ENCODE results near the gene PLAU. TPM values are rescaled to one million over a fixed set of nuclear protein-coding genes. Genes with fewer than 3 reads are reported as not detected.

Gene PLAU
- total RNA-seq, 1 donor from 2014 or later = 54.8 TPM

DNA sequence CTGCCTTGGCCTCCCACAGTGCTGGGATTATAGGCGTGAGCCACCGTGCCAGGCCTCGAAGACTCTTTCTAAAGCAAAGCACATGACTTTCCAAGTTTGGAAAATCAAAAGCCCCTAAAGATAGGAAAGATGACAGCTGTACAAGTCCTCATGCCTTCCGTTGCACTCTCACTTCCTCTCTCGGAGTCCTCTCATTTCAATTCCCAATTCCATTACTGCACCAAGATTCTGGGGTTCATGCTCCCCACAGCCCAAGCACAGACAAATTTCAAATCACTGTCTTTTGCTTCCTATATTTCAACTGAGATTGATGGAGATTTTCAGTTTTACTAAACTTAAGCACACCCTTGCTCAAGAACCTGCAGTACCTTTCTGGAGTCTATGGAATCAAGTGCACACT is 10.9 kb upstream of the PLAU start:
- Mint-ChIP-seq H3K4me3 (ENCODE audit: unreplicated experiment) (no peak overlapping the region), H3K4me1 (ENCODE audit: low read depth) (peaks cover 26% of the 10 kb centered on the region), H3K36me3 (ENCODE audit: low read depth) (no peaks in the 10 kb centered on the region), H3K9me3 (ENCODE audit: low read depth) (no peaks in the 10 kb centered on the region), H3K27ac (ENCODE audit: unreplicated experiment) (no peak overlapping the region), H3K27me3 (ENCODE audit: low read depth) (no peaks in the 10 kb centered on the region)
- TF ChIP-seq, protein P1, sequence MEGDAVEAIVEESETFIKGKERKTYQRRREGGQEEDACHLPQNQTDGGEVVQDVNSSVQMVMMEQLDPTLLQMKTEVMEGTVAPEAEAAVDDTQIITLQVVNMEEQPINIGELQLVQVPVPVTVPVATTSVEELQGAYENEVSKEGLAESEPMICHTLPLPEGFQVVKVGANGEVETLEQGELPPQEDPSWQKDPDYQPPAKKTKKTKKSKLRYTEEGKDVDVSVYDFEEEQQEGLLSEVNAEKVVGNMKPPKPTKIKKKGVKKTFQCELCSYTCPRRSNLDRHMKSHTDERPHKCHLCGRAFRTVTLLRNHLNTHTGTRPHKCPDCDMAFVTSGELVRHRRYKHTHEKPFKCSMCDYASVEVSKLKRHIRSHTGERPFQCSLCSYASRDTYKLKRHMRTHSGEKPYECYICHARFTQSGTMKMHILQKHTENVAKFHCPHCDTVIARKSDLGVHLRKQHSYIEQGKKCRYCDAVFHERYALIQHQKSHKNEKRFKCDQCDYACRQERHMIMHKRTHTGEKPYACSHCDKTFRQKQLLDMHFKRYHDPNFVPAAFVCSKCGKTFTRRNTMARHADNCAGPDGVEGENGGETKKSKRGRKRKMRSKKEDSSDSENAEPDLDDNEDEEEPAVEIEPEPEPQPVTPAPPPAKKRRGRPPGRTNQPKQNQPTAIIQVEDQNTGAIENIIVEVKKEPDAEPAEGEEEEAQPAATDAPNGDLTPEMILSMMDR (IDR thresholded peaks at IDR 0.05) = no peak
- DNase-seq (ENCODE audit: low spot score) = no peak

DNA sequence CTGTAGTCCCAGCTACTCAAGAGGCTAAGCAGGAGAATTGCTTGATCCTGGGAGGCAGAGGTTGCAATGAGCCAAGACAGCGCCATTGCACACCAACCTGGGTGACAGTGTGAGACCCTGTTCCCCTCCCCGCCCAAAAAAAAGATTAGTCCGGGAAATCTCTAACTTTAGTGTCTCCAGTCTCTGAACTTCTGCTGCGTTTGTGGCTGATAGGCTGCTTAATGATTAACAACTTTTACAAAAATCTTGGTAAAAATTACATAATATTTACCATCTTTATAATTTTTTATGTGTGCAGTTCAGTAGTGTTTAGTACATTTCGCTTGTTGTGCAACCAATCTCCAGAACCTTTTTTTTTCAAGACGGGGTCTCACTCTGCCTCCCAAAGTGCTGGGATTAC is 9.7 kb upstream of the PLAU start:
- H3K4me1 Mint-ChIP-seq (ENCODE audit: low read depth) = peaks cover 32% of the 10 kb centered on the region
- H3K36me3 Mint-ChIP-seq (ENCODE audit: low read depth) = no peaks in the 10 kb centered on the region
- no peak overlapping the region for H3K27ac Mint-ChIP-seq (ENCODE audit: unreplicated experiment)
- no peaks in the 10 kb centered on the region for H3K9me3 Mint-ChIP-seq (ENCODE audit: low read depth)
- TF ChIP-seq, protein P1 (IDR thresholded peaks at IDR 0.05) = no peak
- H3K27me3 Mint-ChIP-seq (ENCODE audit: low read depth) = no peaks in the 10 kb centered on the region
- DNase-seq (ENCODE audit: low spot score) = no peak
- no peak overlapping the region for H3K4me3 Mint-ChIP-seq (ENCODE audit: unreplicated experiment)

DNA sequence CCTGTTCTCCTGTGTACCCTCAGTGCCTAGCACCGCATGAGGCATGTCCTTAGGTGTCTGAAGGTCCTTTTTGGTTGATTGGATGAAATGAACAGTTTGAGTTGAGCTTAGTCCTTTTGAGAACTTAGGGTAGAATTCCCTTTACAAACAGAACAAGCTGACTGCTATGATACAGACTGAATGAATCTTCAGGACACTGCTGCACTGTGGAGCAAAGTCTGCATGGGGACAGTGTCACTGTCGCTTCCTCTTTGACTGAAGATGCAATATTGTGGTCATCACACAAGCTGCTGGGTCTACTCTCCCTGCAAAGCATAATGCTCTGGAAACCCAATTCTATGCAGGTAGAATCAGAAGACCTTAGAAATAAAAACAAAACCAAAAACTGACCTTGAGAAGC is 8.6 kb upstream of the PLAU start:
- peak overlapping the region; percentile 69 for H3K27ac Mint-ChIP-seq (ENCODE audit: unreplicated experiment)
- peaks cover 43% of the 10 kb centered on the region for H3K4me1 Mint-ChIP-seq (ENCODE audit: low read depth)
- DNase-seq (ENCODE audit: low spot score) = no peak
- no peaks in the 10 kb centered on the region for H3K27me3 Mint-ChIP-seq (ENCODE audit: low read depth)
- TF ChIP-seq, protein P1 (IDR thresholded peaks at IDR 0.05) = no peak
- no peaks in the 10 kb centered on the region for H3K36me3 Mint-ChIP-seq (ENCODE audit: low read depth)
- no peaks in the 10 kb centered on the region for H3K9me3 Mint-ChIP-seq (ENCODE audit: low read depth)
- H3K4me3 Mint-ChIP-seq (ENCODE audit: unreplicated experiment) = no peak overlapping the region

DNA sequence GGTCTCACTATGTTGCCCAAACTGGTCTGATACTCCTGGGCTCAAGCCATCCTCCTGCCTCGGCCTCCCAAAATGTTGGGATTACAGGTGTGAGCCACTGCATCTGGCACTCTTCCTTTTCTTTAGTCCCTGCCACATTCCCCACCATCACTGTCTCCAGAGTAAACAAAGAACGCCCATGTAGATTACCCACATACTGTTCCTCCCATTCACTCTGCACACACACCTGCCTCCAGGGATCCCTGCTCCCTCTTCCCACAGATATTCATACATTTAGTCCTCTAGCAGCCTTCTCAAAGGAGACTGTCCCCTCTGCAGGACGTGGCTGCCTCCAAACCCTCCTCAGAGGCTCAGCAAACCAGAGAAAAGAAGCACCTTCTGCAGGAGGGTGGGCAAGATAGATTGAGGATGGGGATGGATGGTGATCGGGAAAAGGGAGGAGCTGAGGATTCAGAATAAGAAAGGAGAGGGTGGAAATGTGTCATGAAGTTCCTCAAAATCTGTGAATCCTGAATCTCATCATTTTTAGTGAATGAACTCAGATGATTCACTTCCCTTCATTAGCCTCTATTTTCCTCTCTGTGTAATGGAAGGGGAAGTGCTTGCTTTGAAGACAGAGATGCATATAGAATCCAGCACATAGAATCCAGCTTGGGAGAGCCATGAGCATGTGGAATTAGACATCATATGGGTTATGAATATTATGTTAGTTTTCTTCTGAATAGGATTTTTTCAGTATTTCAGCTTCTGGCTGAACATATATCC is 5.5 kb upstream of the PLAU start:
- peaks cover 55% of the 10 kb centered on the region for H3K4me1 Mint-ChIP-seq (ENCODE audit: low read depth)

DNA sequence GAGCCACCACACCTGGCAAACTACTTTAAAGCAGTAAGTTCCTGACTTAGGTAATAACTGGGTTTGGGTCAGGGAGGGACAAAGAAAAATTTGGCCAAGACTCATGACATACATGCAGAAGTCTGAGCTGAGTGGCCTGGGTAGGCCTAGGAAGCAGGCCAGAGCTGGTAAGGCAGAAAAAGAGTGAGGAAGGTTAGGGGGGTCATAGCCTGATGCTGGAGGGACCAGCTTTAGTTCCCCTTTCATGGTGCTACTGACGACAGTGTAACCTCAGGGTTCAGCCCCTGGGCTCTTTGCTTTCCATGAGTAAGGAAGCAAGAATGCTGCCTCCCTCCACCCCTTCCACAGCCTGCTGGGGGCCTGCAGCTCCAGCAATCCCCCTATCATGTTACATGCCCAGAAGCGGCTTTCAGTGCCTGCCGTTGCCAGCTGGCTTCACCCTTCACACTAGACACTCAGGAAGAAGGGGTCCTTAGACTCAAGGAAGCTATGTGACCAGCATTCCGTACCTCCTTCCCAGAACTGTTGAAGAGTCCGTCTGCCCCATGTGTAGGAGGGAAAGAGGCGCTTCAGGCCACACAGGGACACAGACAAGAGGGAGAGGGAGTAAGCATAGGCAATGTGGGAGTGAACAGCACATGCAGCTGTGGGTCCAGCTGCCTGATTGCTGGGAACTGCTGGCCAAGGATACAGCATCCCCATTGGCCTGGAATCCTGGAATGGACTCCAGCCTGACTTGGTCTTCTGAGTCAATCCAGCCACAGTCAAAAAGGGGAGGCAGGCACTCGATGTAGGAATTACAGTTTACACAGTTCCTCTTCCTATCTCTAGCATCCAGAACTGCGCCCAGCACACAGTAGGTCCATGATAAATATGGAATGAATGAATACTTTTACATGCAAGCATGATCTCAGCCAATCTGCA is 4.1 kb upstream of the PLAU start:
- Mint-ChIP-seq H3K4me3 (ENCODE audit: unreplicated experiment) (peak overlapping the region; percentile 13), H3K27me3 (ENCODE audit: low read depth) (no peaks in the 10 kb centered on the region), H3K9me3 (ENCODE audit: low read depth) (no peaks in the 10 kb centered on the region), H3K36me3 (ENCODE audit: low read depth) (peaks cover 3% of the 10 kb centered on the region), H3K4me1 (ENCODE audit: low read depth) (peaks cover 64% of the 10 kb centered on the region), H3K27ac (ENCODE audit: unreplicated experiment) (peak overlapping the region; percentile 98)
- TF ChIP-seq, protein P1 (IDR thresholded peaks at IDR 0.05) = no peak
- DNase-seq (ENCODE audit: low spot score) = peak; percentile 93

More for the DNA sequence above, 5.5 kb upstream of the PLAU start:
- no peaks in the 10 kb centered on the region for H3K9me3 Mint-ChIP-seq (ENCODE audit: low read depth)
- no peak for DNase-seq (ENCODE audit: low spot score)
- peak overlapping the region; percentile 14 for H3K27ac Mint-ChIP-seq (ENCODE audit: unreplicated experiment)
- no peaks in the 10 kb centered on the region for H3K36me3 Mint-ChIP-seq (ENCODE audit: low read depth)
- H3K4me3 Mint-ChIP-seq (ENCODE audit: unreplicated experiment) = no peak overlapping the region
- TF ChIP-seq, protein P1 (IDR thresholded peaks at IDR 0.05) = no peak
- no peaks in the 10 kb centered on the region for H3K27me3 Mint-ChIP-seq (ENCODE audit: low read depth)
